Subcutaneous adipose tissue (tissue), 4 donors: ENCODE data around the gene PTPRN2. TPM values are rescaled to one million over a fixed set of nuclear protein-coding genes. Genes with fewer than 3 reads are reported as not detected.

Experiments used
- CTCF ChIP-seq: fragments of 450-650 bp; IDR thresholded peaks from one replicate; pipeline ENCODE4 v1.5.1; 2016; ENCODE audit warnings: low read depth, mild to moderate bottlenecking, control low read depth, antibody characterized with exemption, moderate library complexity
- total RNA-seq, 4 donors: library from RNA; depleted of rRNA; stranded (reverse); fragments of >200 nt; gene quantifications; one replicate each; pipeline ENCODE4 v1.1.0, GENCODE V29; 2016

PTPRN2 gene
- total RNA-seq, 4 donors from 2014 or later: 2.0 to 4.6 (median 3.7) TPM

GRCh38 chr7:157551325-157552070 is 1036.1 kb downstream of the PTPRN2 start:
- no peak for TF ChIP-seq CTCF

GRCh38 chr7:157550300-157551275 is 1037.0 kb downstream of the PTPRN2 start:
- TF ChIP-seq CTCF: no peak

GRCh38 chr7:157549612-157550299 is 1037.9 kb downstream of the PTPRN2 start:
- TF ChIP-seq CTCF: no peak

GRCh38 chr7:157548691-157549303 is 1038.8 kb downstream of the PTPRN2 start:
- no peak for TF ChIP-seq CTCF

- TF ChIP-seq CTCF: no peak
Observed at GRCh38 chr7:157547611-157548010, 1040.0 kb downstream of the PTPRN2 start.

- TF ChIP-seq CTCF: no peak
Observed at GRCh38 chr7:157547102-157547501, 1040.5 kb downstream of the PTPRN2 start.
